ENCODE measurements around the gene DNAH9. TPM values are rescaled to one million over a fixed set of nuclear protein-coding genes. Genes with fewer than 3 reads are reported as not detected.
"Not testable (repeated sequence)": the region's sequence is repeated elsewhere in the genome, so short reads cannot be mapped to it uniquely, and the experiment has no call there.

Gene DNAH9
- total and polyA plus RNA-seq, 2 donors, result 0.79 to 1.2 TPM

DNA sequence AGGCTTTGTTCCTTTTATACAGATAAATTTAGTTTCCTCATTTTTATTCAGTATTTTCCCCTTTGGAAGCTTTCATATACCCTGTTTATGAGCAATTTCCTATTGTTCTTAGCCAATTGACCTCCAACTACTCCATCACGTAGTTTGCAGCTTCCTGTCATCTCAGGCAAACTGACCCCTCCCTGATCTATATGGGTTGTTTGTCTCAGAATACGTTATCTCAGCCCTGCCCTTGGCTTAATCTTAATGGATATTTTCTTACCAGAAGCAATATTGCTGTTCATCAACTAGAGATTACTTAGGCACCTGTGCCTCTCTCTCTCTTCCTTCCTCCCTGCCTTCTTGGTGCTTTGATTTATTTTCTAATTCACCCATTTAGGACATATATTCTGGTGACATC, 317.8 kb downstream of the DNAH9 start:
- Histone ChIP-seq H3K36me3 (ENCODE audit: insufficient read depth) (no peaks in the 10 kb centered on the region), H3K4me3 (ENCODE audit: low read depth, low read length) (no peak overlapping the region), H3K4me1 (ENCODE audit: insufficient read depth) (no peaks in the 10 kb centered on the region), H3K27ac (ENCODE audit: low read depth) (no peak overlapping the region)
- no peak for DNase-seq (ENCODE audit: extremely low spot score)
- whole genome bisulfite sequencing, result 23% methylated on average over 2 of the region's 2 CpGs

DNA sequence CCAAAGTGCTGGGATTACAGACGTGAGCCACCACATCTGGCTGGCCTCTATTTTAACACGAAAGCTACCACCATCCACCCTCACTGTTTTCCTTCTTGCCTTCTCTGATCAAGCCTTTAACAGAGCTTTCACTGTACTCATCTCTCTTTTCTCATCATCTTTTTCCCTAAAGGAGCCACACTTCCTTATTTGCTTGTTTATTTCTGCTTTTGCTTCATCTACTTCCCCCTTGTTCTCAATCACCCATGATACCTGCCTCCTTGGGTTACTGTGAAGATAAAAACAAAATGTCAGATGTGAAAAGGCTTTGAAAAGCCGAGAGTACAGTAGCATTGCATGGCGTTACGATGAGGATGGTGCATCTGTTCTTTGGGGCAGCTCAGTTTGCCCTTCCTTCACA, 319.1 kb downstream of the DNAH9 start:
- DNase-seq (ENCODE audit: extremely low spot score), result no peak
- Histone ChIP-seq H3K4me1 (ENCODE audit: insufficient read depth) (no peaks in the 10 kb centered on the region), H3K36me3 (ENCODE audit: insufficient read depth) (no peaks in the 10 kb centered on the region), H3K4me3 (ENCODE audit: low read depth, low read length) (no peak overlapping the region), H3K27ac (ENCODE audit: low read depth) (no peak overlapping the region)
- 91% methylated on average over 5 of the region's 5 CpGs for WGBS

DNA sequence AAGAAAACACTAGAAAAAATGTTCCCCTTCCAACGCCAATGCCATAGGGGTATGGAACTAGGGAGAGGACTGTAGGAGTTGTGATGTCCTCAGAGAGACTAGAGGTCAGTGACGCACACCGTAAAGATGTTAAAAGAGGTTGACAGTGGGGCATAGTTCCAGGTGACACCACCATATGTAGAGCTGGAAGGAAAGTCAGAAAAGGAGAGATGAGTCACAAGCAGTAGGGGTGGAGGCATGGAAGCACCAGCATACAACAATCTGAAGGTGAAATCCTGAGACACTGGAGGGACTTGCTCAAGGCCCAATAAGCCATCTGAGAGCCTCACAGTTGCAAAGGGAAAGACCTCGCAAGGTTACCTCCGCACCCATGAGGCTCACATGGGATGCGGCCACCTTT, 323.0 kb downstream of the DNAH9 start:
- 84% methylated on average over 6 of the region's 6 CpGs for WGBS
- no peaks in the 10 kb centered on the region for H3K36me3 ChIP-seq (ENCODE audit: insufficient read depth)
- no peak overlapping the region for H3K4me3 ChIP-seq (ENCODE audit: low read depth, low read length)
- DNase-seq (ENCODE audit: extremely low spot score), result no peak
- H3K27ac ChIP-seq (ENCODE audit: low read depth), result no peak overlapping the region
- no peaks in the 10 kb centered on the region for H3K4me1 ChIP-seq (ENCODE audit: insufficient read depth)

DNA sequence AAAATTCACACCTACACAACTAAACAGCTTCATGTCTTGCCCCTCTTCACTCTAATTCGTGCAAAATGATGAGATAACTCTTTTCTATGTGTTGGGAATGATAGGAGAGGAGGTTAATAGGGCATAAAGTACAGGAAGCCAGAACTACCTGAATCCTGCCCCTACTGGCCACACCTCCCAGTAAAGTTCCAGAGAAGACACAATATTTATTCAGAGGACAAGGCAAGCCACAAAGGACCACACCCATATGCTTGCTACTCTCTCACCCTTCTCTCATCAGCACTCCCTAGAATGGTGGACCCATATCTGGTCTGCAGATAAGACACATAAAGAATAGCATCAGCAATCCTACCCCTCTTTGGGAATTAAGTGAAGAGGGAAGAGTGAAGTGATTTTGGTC, 324.4 kb downstream of the DNAH9 start:
- DNase-seq (ENCODE audit: extremely low spot score), result no peak
- Histone ChIP-seq H3K4me1 (ENCODE audit: insufficient read depth) (no peaks in the 10 kb centered on the region), H3K4me3 (ENCODE audit: low read depth, low read length) (no peak overlapping the region), H3K27ac (ENCODE audit: low read depth) (no peak overlapping the region), H3K36me3 (ENCODE audit: insufficient read depth) (no peaks in the 10 kb centered on the region)
- WGBS, result 69% methylated on average over 1 of the region's 1 CpG

DNA sequence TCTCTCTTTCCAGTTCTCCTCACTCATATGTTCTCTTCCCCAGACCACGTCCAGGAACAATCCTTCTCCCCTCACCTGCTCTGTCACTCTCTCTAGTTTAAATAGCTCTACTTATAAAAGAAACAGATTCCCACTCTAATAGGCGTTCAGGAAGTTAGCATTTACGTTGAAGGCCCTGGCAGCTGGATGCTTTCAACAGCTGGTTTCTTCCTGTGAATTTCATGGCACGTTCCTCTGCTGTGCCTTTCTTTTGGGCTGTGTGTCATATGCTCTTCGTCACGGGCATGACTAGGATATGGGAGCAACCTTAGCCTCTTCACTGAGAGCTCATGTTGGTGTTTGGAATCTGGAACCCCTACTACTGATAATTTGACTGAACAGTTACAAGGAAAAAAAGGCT, 325.8 kb downstream of the DNAH9 start:
- WGBS, result 48% methylated on average over 6 of the region's 6 CpGs
- DNase-seq (ENCODE audit: extremely low spot score), result no peak
- no peak overlapping the region for H3K27ac ChIP-seq (ENCODE audit: low read depth)
- no peaks in the 10 kb centered on the region for H3K36me3 ChIP-seq (ENCODE audit: insufficient read depth)
- H3K4me1 ChIP-seq (ENCODE audit: insufficient read depth), result no peaks in the 10 kb centered on the region
- H3K4me3 ChIP-seq (ENCODE audit: low read depth, low read length), result no peak overlapping the region

DNA sequence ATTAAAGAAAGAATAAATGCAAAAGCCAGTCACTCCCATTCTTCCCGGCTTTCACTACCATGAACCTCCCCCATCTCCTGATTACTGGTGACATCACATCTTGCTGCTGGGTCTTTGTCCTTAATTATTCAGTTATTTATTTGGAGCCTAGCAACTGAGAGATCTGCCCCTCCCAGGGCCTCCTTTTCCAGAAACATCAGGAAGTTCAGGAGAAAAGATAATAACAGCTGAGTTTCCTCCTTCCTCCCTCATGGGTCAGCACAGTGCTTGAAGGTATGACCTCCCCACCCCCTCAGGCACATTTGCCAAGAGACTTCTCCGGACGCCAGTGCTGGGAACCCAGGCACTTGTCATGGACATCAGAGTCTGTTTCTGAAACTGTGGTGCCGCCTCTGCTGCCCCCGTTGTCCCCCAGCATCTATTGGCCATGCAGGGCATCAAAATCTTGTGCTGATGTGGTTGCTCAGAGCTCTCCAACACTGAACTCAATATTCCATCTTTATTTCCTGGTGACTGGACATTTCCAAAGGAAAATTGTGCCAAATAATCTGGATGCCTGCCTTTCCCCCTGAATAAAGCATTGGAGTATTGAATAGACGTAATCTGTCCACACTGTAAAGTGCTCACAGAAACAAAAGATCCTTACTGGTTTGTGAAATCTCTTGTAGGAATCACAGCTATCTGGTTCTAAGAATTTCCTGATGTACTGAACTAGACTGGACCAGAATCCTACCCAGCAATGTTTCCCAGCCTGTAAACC, 327.2 kb downstream of the DNAH9 start:
- DNase-seq (ENCODE audit: extremely low spot score), result no peak
- no peak overlapping the region for H3K27ac ChIP-seq (ENCODE audit: low read depth)
- H3K4me3 ChIP-seq (ENCODE audit: low read depth, low read length), result no peak overlapping the region
- no peaks in the 10 kb centered on the region for H3K36me3 ChIP-seq (ENCODE audit: insufficient read depth)
- WGBS, result 62% methylated on average over 6 of the region's 6 CpGs
- H3K4me1 ChIP-seq (ENCODE audit: insufficient read depth), result no peaks in the 10 kb centered on the region

DNA sequence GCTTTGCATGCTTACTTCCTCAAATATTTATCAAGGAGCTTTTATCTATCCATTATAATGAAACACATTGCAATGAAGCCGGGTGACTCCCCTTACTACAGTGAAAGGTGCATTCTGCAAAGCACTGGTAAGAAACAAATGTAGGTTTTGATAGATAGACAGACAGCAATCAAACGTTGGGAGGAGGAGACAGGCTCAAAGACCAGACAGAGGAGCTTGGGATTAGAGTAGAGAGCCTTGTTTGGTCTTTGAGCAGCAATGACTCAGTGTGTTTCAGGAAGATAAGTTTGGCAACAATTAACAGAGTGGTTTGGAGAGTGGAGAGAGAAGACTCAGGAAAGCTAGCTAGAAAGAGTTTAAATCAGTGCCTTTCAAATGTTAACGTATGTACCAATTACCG, 330.2 kb downstream of the DNAH9 start:
- 51% methylated on average over 4 of the region's 4 CpGs for WGBS
- DNase-seq (ENCODE audit: extremely low spot score), result no peak
- Histone ChIP-seq H3K27ac (ENCODE audit: low read depth) (no peak overlapping the region), H3K4me1 (ENCODE audit: insufficient read depth) (no peaks in the 10 kb centered on the region), H3K36me3 (ENCODE audit: insufficient read depth) (no peaks in the 10 kb centered on the region), H3K4me3 (ENCODE audit: low read depth, low read length) (no peak overlapping the region)

DNA sequence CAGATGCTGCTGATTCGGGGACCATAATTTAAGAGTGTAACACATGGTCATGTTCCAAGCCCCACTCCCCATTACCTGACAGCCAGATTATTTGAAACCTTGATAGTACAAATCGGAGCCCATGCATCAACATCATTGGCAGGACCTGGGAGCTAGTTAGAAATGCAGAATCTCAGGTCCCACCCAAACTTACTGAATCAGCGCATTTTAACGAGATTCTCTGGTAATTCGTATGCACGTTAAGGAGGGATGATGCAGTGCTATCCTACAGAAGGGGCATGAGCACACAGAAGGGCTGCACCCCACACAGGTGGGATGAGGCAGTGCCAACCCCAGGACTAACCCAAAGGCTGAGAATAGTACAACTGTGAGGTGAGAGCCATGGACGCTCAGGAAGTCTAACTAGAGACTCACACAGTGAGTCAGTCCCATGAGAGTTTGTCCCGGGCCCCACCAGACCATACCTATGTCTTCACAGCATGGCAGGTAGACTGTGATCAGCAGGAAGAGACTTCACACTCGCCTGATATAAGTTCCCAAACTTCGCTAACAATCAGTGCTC, 334.1 kb downstream of the DNAH9 start:
- 90% methylated on average over 10 of the region's 10 CpGs for WGBS
- H3K4me3 ChIP-seq (ENCODE audit: low read depth, low read length), result no peak overlapping the region
- DNase-seq (ENCODE audit: extremely low spot score), result no peak
- no peaks in the 10 kb centered on the region for H3K4me1 ChIP-seq (ENCODE audit: insufficient read depth)
- no peaks in the 10 kb centered on the region for H3K36me3 ChIP-seq (ENCODE audit: insufficient read depth)
- no peak overlapping the region for H3K27ac ChIP-seq (ENCODE audit: low read depth)

DNA sequence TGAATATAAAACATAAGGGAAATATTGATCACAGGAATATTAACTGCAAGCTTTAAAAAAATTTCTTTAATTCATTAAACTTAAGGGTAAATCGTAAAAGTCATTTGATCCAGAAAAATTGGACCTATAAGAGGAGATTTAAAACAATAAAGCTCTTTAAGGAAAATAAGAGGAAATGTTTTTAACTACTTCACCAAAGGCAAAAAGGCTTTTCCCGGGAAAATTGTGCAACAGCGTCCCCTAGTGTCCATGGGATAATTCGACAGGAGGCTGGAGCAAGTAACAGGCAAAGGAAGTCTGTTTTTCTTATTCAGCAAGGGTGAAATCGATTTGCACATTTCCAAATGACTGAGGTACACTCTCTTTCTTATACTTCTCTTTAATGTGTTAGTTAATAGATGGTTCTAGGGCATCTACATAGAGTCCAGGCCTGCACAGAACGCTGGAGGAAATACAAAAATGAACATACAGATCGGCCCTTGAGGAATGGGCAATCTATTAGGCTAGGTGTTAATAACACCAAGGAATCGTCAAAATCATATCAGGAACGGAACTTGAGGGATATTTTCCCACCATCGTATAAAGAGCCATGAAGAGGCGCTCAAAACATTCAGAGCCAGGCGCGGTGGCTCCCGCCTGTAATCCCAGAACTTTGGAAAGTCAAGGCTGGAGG, 337.6 kb downstream of the DNAH9 start:
- H3K27ac ChIP-seq (ENCODE audit: low read depth), result no peak overlapping the region
- H3K36me3 ChIP-seq (ENCODE audit: insufficient read depth), result no peaks in the 10 kb centered on the region
- no peak for DNase-seq (ENCODE audit: extremely low spot score)
- H3K4me3 ChIP-seq (ENCODE audit: low read depth, low read length), result no peak overlapping the region
- 38% methylated on average over 14 of the region's 14 CpGs for WGBS
- H3K4me1 ChIP-seq (ENCODE audit: insufficient read depth), result no peaks in the 10 kb centered on the region

DNA sequence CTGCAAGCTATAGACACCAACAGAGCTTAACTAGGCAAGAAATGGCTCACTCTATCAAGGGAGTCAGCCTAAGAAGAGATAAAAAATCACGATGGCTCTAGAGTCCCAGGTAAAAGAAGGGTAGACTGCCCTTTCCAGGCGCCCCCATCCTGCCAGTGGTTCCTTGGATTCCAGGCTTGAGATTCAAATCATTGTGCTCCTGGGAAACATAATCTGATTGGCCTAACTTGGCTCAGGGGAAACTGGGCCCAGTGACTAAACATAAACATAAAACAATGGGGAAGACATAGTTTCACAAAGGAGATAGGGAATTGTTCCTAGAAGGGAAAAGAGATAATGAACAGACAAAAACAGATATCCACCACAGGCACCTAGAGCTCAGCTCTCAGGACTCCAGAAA, 342.6 kb downstream of the DNAH9 start:
- DNase-seq (ENCODE audit: extremely low spot score), result no peak
- no peaks in the 10 kb centered on the region for H3K36me3 ChIP-seq (ENCODE audit: insufficient read depth)
- H3K4me3 ChIP-seq (ENCODE audit: low read depth, low read length), result no peak overlapping the region
- H3K27ac ChIP-seq (ENCODE audit: low read depth), result no peak overlapping the region
- H3K4me1 ChIP-seq (ENCODE audit: insufficient read depth), result no peaks in the 10 kb centered on the region
- 89% methylated on average over 2 of the region's 2 CpGs for WGBS

DNA sequence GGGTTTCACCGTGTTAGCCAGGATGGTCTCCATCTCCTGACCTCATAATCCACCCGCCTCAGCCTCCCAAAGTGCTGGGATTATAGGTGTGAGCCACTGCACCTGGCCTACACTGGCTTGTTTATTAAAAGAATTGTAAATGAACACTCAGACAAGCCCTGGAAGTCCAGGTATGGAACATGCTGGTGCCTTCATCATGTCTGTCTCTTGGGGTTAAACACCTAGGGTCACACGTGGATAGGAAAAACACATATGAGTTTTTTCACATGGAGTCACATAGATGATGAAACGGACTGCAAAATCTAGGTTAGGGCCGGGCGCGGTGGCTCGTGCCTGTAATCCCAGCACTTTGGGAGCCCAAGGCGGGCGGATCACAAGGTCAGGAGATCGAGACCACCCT, 344.8 kb downstream of the DNAH9 start:
- H3K36me3 ChIP-seq (ENCODE audit: insufficient read depth); H3K27ac ChIP-seq (ENCODE audit: low read depth); DNase-seq (ENCODE audit: extremely low spot score); H3K4me3 ChIP-seq (ENCODE audit: low read depth, low read length); H3K4me1 ChIP-seq (ENCODE audit: insufficient read depth): not testable (repeated sequence)
- 92% methylated on average over 11 of the region's 11 CpGs for WGBS

DNA sequence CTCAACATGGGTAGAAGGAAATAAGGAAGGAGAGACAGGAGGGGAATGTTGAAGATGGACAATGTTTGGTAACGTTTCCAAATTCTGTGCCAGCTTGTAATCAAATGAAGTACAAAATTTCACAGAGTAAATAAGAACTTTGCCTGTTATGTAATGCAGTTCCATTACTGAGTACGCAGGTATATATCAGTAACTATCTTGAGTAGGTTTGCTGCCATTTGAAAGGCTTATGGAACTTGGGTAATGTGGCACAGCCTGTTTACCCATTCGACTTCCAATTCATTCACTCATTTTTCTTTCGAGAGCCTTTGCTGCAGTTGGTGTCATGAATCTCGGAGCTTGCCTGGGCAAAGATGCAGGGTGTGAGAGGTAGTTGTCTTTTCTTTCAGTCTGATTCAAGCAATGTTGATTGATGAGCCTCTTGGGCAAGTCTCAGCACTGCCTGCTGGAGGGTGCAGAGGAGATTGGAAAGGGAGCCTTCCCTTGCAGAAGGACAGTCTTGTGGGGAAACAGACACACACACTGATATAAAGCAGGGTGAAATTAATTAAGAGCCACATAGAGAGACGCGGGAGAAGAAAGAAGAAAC, 345.6 kb downstream of the DNAH9 start:
- Histone ChIP-seq H3K4me3 (ENCODE audit: low read depth, low read length) (no peak overlapping the region), H3K4me1 (ENCODE audit: insufficient read depth) (no peaks in the 10 kb centered on the region), H3K27ac (ENCODE audit: low read depth) (no peak overlapping the region), H3K36me3 (ENCODE audit: insufficient read depth) (no peaks in the 10 kb centered on the region)
- DNase-seq (ENCODE audit: extremely low spot score), result no peak
- WGBS, result 83% methylated on average over 7 of the region's 7 CpGs

DNA sequence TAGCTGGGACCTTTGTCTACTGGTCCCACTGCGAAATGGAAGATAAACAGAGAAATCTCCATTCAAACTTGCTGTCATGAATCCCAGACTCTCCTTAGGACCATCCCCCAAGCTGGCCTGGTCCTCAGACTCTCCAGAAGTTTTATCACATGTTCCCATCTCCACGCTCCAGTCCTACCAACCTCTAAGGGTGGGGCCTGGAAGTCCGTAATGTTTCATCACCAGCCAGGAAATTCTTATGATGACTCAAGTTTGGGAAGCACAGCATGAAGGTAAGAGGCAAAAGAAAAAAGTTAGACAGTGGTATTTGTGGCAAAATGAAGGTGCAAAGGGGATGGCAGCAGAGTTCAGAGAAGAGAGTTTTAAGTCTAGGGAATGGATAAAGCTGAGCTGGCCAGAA, 346.3 kb downstream of the DNAH9 start:
- Histone ChIP-seq H3K4me3 (ENCODE audit: low read depth, low read length) (no peak overlapping the region), H3K36me3 (ENCODE audit: insufficient read depth) (no peaks in the 10 kb centered on the region), H3K27ac (ENCODE audit: low read depth) (no peak overlapping the region), H3K4me1 (ENCODE audit: insufficient read depth) (no peaks in the 10 kb centered on the region)
- DNase-seq (ENCODE audit: extremely low spot score), result no peak
- 76% methylated on average over 3 of the region's 3 CpGs for WGBS

DNA sequence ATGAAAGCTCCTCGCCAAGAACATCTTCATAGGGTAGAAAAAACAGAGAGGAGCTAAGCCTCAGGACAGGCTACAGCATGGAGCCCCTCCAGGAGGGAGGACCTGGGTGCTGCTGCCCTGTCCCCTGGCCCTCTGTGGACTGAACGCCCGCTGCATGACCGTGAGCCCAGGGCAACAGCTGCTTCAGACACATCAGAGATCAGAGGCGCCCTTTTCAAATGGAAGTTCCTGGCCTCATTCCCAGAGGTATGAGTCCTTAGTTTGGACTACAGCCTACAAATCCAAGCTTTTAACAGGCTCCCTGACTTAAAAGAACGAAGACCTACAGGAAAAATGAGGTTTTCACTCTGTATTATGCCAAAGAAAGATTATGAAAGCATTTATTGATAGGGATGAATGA, 350.5 kb downstream of the DNAH9 start:
- no peak overlapping the region for H3K27ac ChIP-seq (ENCODE audit: low read depth)
- no peaks in the 10 kb centered on the region for H3K36me3 ChIP-seq (ENCODE audit: insufficient read depth)
- no peak for DNase-seq (ENCODE audit: extremely low spot score)
- no peak overlapping the region for H3K4me3 ChIP-seq (ENCODE audit: low read depth, low read length)
- 24% methylated on average over 6 of the region's 6 CpGs for WGBS
- H3K4me1 ChIP-seq (ENCODE audit: insufficient read depth), result no peaks in the 10 kb centered on the region

All from urinary bladder (tissue), 4 donors.